Measurements from ENCODE around the gene PIP5K1A. TPM values are rescaled to one million over a fixed set of nuclear protein-coding genes. Genes with fewer than 3 reads are reported as not detected.

The PIP5K1A gene
- total RNA-seq, 1 experiment from 2014 or later, result 88.6 TPM

DNA sequence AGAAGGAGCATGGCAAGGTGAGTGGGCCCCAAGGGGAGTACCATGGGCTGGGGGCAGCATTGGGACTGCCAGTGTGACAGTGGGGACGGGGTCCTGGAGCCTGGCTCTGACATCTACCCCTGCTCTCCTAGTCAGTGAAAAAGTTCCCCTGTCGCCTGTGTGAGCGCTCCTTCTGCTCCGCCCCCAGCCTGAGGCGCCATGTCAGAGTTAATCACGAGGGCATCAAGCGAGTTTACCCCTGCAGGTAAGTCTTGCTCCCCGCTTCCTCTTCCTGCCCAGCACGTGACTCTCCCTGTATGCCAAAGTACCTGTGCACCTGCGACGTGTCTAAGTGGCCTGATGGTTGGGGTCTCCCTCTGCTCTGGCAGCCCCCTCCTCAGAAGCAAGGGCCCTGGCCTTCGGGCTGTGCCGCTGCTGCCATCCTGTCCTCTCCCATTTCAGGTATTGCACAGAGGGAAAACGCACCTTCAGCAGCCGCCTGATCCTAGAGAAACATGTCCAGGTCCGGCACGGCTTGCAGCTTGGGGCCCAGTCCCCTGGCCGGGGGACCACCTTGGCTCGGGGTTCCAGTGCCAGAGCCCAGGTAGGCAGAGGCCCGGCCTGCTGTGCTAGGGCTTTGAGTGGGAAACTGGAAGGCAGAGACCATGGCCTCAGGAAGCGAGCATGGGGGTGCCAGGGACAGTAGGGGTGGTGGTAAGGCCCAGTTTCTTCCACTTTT, 91.8 kb downstream of the PIP5K1A start:
- intact Hi-C loops (cut with micrococcal nuclease; ENCODE audit: unreplicated experiment), result no loop called here
- CTCF ChIA-PET, result no interaction called here

DNA sequence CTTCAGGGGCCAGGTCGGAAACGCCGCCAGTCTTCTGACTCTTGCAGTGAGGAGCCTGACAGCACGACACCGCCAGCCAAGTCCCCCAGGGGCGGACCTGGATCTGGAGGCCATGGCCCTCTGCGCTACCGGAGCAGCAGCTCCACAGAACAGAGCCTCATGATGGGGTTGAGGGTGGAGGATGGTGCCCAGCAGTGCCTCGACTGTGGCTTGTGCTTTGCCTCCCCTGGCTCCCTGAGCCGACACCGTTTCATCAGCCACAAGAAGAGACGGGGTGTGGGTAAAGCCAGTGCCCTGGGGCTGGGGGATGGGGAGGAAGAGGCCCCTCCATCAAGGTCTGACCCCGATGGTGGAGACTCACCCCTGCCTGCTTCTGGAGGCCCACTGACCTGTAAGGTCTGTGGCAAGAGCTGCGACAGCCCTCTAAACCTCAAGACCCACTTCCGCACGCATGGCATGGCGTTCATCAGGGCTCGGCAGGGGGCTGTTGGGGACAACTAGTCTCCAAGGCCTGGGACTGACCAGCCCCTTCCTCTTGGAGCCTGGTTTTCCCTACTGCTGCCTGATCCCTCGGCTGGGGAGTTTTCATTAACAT, 92.5 kb downstream of the PIP5K1A start:
- POLR2A ChIA-PET, result no interaction called here

More for the DNA sequence above, 91.8 kb downstream of the PIP5K1A start:
- no peak for DNase-seq
- TF ChIP-seq, protein P1, sequence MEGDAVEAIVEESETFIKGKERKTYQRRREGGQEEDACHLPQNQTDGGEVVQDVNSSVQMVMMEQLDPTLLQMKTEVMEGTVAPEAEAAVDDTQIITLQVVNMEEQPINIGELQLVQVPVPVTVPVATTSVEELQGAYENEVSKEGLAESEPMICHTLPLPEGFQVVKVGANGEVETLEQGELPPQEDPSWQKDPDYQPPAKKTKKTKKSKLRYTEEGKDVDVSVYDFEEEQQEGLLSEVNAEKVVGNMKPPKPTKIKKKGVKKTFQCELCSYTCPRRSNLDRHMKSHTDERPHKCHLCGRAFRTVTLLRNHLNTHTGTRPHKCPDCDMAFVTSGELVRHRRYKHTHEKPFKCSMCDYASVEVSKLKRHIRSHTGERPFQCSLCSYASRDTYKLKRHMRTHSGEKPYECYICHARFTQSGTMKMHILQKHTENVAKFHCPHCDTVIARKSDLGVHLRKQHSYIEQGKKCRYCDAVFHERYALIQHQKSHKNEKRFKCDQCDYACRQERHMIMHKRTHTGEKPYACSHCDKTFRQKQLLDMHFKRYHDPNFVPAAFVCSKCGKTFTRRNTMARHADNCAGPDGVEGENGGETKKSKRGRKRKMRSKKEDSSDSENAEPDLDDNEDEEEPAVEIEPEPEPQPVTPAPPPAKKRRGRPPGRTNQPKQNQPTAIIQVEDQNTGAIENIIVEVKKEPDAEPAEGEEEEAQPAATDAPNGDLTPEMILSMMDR (IDR thresholded peaks at IDR 0.05; ENCODE audit: insufficient read depth in 1 of 2, low read depth in 1 of 2, low read length in 1 of 2, severe bottlenecking in 1 of 2, unreplicated experiment in 1 of 2), result no peak
- no peaks in the 10 kb centered on the region for H3K4me1 Mint-ChIP-seq (ENCODE audit: low read depth, unreplicated experiment)
- H3K4me1 ChIP-seq, result no peaks in the 10 kb centered on the region
- peaks cover 90% of the 10 kb centered on the region for H3K36me3 Mint-ChIP-seq (ENCODE audit: insufficient read depth, unreplicated experiment)
- H3K4me3 ChIP-seq (ENCODE audit: low read depth, low read length), result no peak overlapping the region
- no peaks in the 10 kb centered on the region for H3K9me3 ChIP-seq
- POLR2A ChIA-PET, result no interaction called here
- H3K27me3 Mint-ChIP-seq (ENCODE audit: insufficient read depth, unreplicated experiment), result no peaks in the 10 kb centered on the region
- no TSS peak for BruUV-seq (replicated peaks)
- no peak overlapping the region for H3K4me3 Mint-ChIP-seq (ENCODE audit: unreplicated experiment)
- peak overlapping the region; percentile 48 for H3K27ac Mint-ChIP-seq (ENCODE audit: unreplicated experiment)
- H3K27me3 ChIP-seq (replicated peaks; ENCODE audit: control insufficient read depth, insufficient read depth, low read length), result no peaks in the 10 kb centered on the region
- H3K36me3 ChIP-seq (ENCODE audit: control insufficient read depth, insufficient read depth, low read length), result peaks cover 7% of the 10 kb centered on the region
- H3K9me3 Mint-ChIP-seq (ENCODE audit: unreplicated experiment), result no peaks in the 10 kb centered on the region

DNA sequence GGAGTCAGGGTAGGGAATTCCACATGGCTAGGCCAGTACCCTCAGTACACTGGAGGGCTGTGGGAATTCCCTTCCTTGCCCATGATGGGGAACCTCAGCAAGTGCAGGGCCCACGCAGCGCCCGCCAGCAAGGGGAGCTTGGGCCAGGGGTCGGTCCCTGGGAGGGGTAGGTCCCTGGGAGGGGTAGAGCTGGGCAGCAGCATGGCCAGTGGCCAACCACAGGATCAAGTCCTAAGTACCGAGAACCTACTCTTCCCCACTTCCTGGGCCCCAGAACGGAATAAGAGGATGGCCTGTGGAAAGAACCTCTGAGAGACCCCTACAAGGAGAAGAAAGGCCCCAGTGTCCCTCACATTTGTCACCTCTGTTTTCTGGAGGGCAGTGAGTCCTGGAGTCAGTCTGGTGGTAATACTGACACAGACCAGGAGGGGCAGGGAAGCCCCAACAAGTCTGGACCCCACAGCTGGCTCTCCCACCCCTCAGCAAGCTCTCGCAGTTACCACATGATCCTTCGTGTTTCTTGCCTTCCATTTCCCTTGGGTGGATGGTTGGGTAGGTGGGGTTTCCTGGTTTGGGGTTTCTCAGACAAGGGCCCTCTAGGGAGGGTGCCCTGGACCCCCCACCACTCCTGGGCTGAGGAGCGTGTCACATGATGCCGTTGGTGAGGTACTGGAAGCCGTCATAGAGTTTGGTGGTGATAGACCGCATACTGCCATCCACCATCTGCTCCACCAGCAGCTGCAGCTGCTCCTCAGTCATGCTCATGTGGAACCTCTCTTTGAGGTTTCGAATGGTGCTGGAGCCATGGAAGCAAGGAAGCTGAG, 94.1 kb downstream of the PIP5K1A start:
- H3K4me1 Mint-ChIP-seq (ENCODE audit: low read depth, unreplicated experiment), result no peaks in the 10 kb centered on the region
- H3K36me3 ChIP-seq (ENCODE audit: control insufficient read depth, insufficient read depth, low read length), result peaks cover 3% of the 10 kb centered on the region
- H3K9me3 Mint-ChIP-seq (ENCODE audit: unreplicated experiment), result no peaks in the 10 kb centered on the region
- DNase-seq, result no peak
- TSS peak; percentile 19 for BruUV-seq (replicated peaks)
- no peaks in the 10 kb centered on the region for H3K9me3 ChIP-seq
- H3K27ac Mint-ChIP-seq (ENCODE audit: unreplicated experiment), result no peak overlapping the region
- POLR2A ChIA-PET, result no interaction called here
- no peaks in the 10 kb centered on the region for H3K4me1 ChIP-seq
- intact Hi-C loops (cut with micrococcal nuclease; ENCODE audit: unreplicated experiment), result no loop called here
- H3K4me3 Mint-ChIP-seq (ENCODE audit: unreplicated experiment), result no peak overlapping the region
- CTCF ChIA-PET, result interaction anchor here (1.1 kb wide), 1 partner anchor 49 kb away, joined by 4 read pairs; no protein-coding TSS in a partner anchor
- H3K27me3 Mint-ChIP-seq (ENCODE audit: insufficient read depth, unreplicated experiment), result no peaks in the 10 kb centered on the region
- H3K27me3 ChIP-seq (replicated peaks; ENCODE audit: control insufficient read depth, insufficient read depth, low read length), result no peaks in the 10 kb centered on the region
- TF ChIP-seq, protein P1 (IDR thresholded peaks at IDR 0.05; ENCODE audit: insufficient read depth in 1 of 2, low read depth in 1 of 2, low read length in 1 of 2, severe bottlenecking in 1 of 2, unreplicated experiment in 1 of 2), result no peak
- H3K4me3 ChIP-seq (ENCODE audit: low read depth, low read length), result no peak overlapping the region
- H3K36me3 Mint-ChIP-seq (ENCODE audit: insufficient read depth, unreplicated experiment), result peaks cover 78% of the 10 kb centered on the region

More for the DNA sequence above, 92.5 kb downstream of the PIP5K1A start:
- peak overlapping the region; percentile 48 for H3K27ac Mint-ChIP-seq (ENCODE audit: unreplicated experiment)
- intact Hi-C loops (cut with micrococcal nuclease; ENCODE audit: unreplicated experiment), result no loop called here
- H3K4me1 Mint-ChIP-seq (ENCODE audit: low read depth, unreplicated experiment), result no peaks in the 10 kb centered on the region
- CTCF ChIA-PET, result no interaction called here
- Histone ChIP-seq H3K4me1 (no peaks in the 10 kb centered on the region), H3K9me3 (no peaks in the 10 kb centered on the region), H3K4me3 (ENCODE audit: low read depth, low read length) (no peak overlapping the region), H3K27me3 (replicated peaks; ENCODE audit: control insufficient read depth, insufficient read depth, low read length) (no peaks in the 10 kb centered on the region), H3K36me3 (ENCODE audit: control insufficient read depth, insufficient read depth, low read length) (peaks cover 7% of the 10 kb centered on the region)
- TF ChIP-seq, protein P1 (IDR thresholded peaks at IDR 0.05; ENCODE audit: insufficient read depth in 1 of 2, low read depth in 1 of 2, low read length in 1 of 2, severe bottlenecking in 1 of 2, unreplicated experiment in 1 of 2), result no peak
- H3K27me3 Mint-ChIP-seq (ENCODE audit: insufficient read depth, unreplicated experiment), result no peaks in the 10 kb centered on the region
- H3K4me3 Mint-ChIP-seq (ENCODE audit: unreplicated experiment), result no peak overlapping the region
- no peaks in the 10 kb centered on the region for H3K9me3 Mint-ChIP-seq (ENCODE audit: unreplicated experiment)
- no TSS peak for BruUV-seq (replicated peaks)
- H3K36me3 Mint-ChIP-seq (ENCODE audit: insufficient read depth, unreplicated experiment), result peaks cover 85% of the 10 kb centered on the region
- no peak for DNase-seq

All from Caco-2 (cell line).